Brain microvascular endothelial cell (primary cell): ENCODE data around the gene TMEM150C.
"Not testable (repeated sequence)": the region's sequence is repeated elsewhere in the genome, so short reads cannot be mapped to it uniquely, and the experiment has no call there.

ENCODE experiments used
- DNase-seq: peaks from one replicate; pipeline ENCODE4 v3.0.0-alpha.2; 2020
- H3K27ac ChIP-seq: fragments of 250-450 bp; sonication (Bioruptor Pico); 2 replicates; pipeline ENCODE4 v1.5.1; 2020; ENCODE audit warnings: mild to moderate bottlenecking, moderate library complexity
- H3K27me3 ChIP-seq: fragments of 250-450 bp; sonication (Bioruptor Pico); replicated peaks from 2 replicates; pipeline ENCODE4 v1.5.1; 2020; ENCODE audit warnings: mild to moderate bottlenecking
- H3K36me3 ChIP-seq: fragments of 250-450 bp; sonication (Bioruptor Pico); replicated peaks from 2 replicates; pipeline ENCODE4 v1.5.1; 2020; ENCODE audit warnings: mild to moderate bottlenecking
- H3K4me3 ChIP-seq: 2 replicates; pipeline ENCODE4 v1.5.1; 2011; ENCODE audit warnings: low read depth, mild to moderate bottlenecking, control low read depth, low read length, moderate library complexity
- in situ Hi-C: cut with HindIII; loops from 2 replicates; pipeline ENCODE4 v1.10.0; 2017; ENCODE audit warnings: low sequenced_read_pairs, low pct_ligation_motif_present
- TF ChIP-seq, protein P1 (sequence below): IDR thresholded peaks from 2 replicates; pipeline ENCODE4 v1.5.1; 2011; ENCODE audit warnings: low read depth, mild to moderate bottlenecking, moderate library complexity, low read length, control low read depth, inconsistent platforms; ENCODE audit errors: missing control alignments

Gene TMEM150C

DNA sequence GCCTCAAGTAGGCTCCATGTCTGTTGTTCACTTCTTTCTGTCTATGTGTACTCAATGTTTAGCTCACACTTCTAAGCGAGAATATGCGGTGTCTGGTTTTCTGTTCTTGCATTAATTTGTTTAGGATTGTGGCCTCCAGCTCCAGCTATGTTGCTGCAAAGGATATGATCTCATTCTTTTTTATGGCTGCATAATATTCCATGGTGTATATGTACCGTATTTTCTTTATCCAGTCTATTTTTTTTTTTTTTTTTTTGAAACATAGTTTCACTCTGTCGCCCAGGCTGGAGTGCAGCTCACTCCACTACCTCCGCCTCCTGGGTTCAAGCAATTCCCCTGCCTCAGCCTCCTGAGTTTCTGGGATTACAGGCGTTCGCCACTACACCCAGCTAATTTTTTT lies 5.7 kb upstream of the TMEM150C start:
- H3K27me3 ChIP-seq: no peaks in the 10 kb centered on the region
- no peak overlapping the region for H3K27ac ChIP-seq
- no peaks in the 10 kb centered on the region for H3K36me3 ChIP-seq
- TF ChIP-seq, protein P1, sequence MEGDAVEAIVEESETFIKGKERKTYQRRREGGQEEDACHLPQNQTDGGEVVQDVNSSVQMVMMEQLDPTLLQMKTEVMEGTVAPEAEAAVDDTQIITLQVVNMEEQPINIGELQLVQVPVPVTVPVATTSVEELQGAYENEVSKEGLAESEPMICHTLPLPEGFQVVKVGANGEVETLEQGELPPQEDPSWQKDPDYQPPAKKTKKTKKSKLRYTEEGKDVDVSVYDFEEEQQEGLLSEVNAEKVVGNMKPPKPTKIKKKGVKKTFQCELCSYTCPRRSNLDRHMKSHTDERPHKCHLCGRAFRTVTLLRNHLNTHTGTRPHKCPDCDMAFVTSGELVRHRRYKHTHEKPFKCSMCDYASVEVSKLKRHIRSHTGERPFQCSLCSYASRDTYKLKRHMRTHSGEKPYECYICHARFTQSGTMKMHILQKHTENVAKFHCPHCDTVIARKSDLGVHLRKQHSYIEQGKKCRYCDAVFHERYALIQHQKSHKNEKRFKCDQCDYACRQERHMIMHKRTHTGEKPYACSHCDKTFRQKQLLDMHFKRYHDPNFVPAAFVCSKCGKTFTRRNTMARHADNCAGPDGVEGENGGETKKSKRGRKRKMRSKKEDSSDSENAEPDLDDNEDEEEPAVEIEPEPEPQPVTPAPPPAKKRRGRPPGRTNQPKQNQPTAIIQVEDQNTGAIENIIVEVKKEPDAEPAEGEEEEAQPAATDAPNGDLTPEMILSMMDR: no peak
- in situ Hi-C loops: no loop called here
- DNase-seq: no peak
- H3K4me3 ChIP-seq: no peak overlapping the region

DNA sequence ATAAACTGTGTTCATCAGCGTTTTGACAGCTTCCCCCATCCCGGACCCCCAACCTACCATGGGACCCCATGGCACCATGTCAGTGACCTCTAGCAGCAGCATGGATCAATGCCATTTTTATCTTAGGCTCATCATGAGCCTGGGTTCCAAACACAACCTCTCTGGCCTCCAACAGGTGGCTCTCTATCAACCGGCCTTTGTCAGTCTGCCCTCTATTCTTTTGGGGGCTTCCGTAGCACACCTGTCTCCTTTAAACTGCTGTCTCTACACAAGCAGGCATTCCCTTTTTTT lies 721 bp upstream of the TMEM150C start:
- H3K4me3 ChIP-seq: no peak overlapping the region
- H3K27me3 ChIP-seq: no peaks in the 10 kb centered on the region
- H3K27ac ChIP-seq: no peak overlapping the region
- TF ChIP-seq, protein P1: no peak
- H3K36me3 ChIP-seq: no peaks in the 10 kb centered on the region
- no peak for DNase-seq
- in situ Hi-C loops: no loop called here

DNA sequence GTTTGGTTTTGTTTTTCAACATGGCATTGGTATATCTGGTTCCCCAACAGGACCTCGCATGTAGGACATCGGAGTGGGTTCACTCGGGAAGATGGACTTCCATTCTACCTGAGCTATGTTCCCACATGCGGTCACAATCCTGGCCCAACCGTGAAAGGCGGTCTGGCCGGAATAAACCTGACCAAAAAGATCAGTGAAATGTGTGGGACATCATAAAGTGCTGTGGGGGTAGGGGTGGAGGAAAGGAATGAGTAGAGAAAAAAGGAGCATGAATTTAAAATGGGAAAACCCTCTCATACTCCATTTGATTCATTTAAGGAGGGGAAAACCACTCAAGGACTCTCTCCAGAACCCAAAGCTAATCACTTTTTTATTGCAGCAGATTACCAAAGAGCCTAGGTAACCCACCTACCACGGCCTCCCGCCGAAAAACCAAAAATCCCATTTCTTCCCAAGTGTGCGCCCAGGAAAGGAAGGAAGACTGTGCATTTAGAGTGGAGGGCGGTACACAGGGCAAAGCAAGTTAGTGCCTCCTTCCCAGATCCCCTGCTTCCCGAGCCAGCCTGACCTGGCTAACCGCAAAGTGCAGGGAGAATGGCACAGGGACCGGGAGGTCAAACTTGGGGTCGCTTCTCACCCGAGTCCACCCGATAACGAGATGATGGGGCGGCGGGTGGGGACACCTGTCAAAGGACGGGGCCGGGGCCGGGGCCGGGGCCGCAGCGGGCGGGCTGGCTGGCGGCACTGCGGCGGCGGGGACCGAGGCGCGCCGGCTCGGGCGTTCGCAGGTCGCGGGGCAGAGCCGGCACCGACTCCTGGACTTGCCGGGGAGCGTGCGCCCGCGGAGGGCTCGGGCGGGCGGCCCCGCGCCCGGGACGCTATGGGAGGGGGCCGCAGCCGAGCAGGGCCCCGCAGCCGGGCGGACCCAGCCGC lies 669 bp downstream of the TMEM150C start:
- no peak for DNase-seq
- H3K27me3 ChIP-seq: no peaks in the 10 kb centered on the region
- H3K4me3 ChIP-seq: peak overlapping the region; percentile 53
- in situ Hi-C loops: no loop called here
- TF ChIP-seq, protein P1: no peak
- no peak overlapping the region for H3K27ac ChIP-seq
- no peaks in the 10 kb centered on the region for H3K36me3 ChIP-seq

DNA sequence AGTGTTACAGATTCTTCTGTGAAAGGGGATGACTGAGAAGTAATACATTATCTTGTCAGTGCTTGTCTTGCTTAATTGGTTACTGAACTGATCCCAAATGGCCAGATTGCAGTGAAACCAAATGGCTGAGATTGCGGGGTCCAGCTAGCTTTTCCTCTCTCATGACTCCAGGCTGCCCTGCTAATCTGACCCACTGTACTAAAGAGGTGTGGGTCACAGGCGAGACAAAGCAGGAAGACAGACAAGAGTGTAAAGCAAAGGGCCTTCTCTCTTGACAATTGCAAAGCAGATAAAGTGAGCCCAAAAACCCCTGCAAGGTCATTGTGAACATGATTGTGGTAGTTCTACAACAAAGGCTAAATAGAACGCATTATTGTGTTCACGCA lies 2.1 kb downstream of the TMEM150C start:
- no peaks in the 10 kb centered on the region for H3K27me3 ChIP-seq
- no peak for DNase-seq
- in situ Hi-C loops: no loop called here

DNA sequence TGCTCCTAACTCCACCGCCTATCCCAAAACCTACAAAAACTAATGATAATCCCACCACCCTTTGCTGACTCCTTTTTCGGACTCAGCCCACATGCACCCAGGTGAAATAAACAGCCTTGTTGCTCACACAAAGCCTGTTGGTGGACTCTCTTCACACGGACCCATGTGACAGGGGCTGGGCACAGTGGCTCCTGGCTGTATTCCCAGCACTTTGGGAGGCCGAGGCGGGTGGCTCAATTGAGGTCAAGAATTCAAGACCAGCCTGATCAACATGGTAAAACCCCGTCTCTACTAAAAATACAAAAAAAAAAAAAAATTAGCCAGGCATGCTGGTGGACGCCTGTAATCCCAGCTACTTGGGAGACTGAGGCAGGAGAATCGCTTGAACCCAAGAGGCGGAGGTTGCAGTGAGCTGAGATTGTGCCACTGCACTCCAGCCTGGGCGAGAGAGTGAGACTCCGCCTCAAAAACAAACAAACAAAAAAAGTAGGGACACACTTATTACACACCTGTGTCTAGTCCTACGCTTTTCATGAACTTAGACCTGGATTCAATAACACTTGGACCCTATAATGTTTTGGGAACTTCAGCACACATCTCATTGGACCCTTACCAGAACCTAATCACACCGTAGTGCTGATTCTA lies 2.6 kb downstream of the TMEM150C start:
- H3K36me3 ChIP-seq, H3K27ac ChIP-seq, in situ Hi-C loops, H3K27me3 ChIP-seq, DNase-seq, H3K4me3 ChIP-seq: not testable (repeated sequence)

More for the DNA sequence above, 2.1 kb downstream of the TMEM150C start:
- H3K36me3 ChIP-seq: no peaks in the 10 kb centered on the region
- H3K27ac ChIP-seq: no peak overlapping the region
- no peak overlapping the region for H3K4me3 ChIP-seq
- TF ChIP-seq, protein P1: no peak

DNA sequence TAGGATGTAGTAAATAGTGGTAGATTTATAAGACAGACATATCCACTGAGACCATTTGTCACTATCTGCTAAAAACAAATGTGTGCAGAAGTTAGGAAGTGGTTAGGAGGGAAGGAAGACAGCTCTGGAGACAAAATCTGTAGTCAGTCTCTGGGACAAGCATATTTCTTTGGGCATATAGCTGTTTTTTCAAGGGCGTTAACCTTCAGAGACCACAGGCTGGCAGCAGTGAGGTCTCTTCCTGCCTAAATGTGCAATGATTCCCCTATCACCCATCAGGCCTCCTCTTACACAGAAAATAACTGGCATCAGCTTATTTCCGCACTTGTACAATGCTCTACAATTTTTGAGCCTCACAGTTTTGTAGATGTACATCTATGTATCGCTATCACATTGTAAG lies 6.5 kb downstream of the TMEM150C start:
- no peak for DNase-seq
- Histone ChIP-seq H3K4me3 (no peak overlapping the region), H3K27me3 (no peaks in the 10 kb centered on the region), H3K27ac (no peak overlapping the region), H3K36me3 (no peaks in the 10 kb centered on the region)
- in situ Hi-C loops: no loop called here
- TF ChIP-seq, protein P1: peak; percentile 25
